ENCODE measurements around the gene LPGAT1.

DNA sequence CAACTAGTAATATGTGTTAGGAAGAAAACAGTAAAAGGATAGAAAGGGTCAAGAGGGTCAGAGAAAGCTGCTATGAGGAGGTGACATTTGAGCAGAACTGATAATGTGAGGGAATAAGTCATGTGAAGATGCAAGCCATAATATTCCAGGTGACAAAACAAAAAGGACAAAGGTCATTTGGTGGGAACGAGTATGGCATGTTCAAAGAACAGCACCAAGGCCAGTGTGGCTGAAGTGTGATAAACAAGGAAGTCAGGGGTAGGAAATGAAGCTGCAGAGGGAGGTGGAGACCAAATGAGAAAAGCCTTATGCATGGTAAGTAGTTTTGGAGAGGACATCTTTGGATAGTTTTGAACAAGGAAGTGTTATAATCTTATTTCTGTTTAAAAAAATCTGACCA, 46.7 kb downstream of the LPGAT1 start:
- TF ChIP-seq, protein P1, sequence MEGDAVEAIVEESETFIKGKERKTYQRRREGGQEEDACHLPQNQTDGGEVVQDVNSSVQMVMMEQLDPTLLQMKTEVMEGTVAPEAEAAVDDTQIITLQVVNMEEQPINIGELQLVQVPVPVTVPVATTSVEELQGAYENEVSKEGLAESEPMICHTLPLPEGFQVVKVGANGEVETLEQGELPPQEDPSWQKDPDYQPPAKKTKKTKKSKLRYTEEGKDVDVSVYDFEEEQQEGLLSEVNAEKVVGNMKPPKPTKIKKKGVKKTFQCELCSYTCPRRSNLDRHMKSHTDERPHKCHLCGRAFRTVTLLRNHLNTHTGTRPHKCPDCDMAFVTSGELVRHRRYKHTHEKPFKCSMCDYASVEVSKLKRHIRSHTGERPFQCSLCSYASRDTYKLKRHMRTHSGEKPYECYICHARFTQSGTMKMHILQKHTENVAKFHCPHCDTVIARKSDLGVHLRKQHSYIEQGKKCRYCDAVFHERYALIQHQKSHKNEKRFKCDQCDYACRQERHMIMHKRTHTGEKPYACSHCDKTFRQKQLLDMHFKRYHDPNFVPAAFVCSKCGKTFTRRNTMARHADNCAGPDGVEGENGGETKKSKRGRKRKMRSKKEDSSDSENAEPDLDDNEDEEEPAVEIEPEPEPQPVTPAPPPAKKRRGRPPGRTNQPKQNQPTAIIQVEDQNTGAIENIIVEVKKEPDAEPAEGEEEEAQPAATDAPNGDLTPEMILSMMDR (CRISPR knock-in tag; IDR thresholded peaks at IDR 0.05), result 0 out of 2 replicates have a peak, but pooled peaks have one; percentile 8
- TF ChIP-seq, protein P2, sequence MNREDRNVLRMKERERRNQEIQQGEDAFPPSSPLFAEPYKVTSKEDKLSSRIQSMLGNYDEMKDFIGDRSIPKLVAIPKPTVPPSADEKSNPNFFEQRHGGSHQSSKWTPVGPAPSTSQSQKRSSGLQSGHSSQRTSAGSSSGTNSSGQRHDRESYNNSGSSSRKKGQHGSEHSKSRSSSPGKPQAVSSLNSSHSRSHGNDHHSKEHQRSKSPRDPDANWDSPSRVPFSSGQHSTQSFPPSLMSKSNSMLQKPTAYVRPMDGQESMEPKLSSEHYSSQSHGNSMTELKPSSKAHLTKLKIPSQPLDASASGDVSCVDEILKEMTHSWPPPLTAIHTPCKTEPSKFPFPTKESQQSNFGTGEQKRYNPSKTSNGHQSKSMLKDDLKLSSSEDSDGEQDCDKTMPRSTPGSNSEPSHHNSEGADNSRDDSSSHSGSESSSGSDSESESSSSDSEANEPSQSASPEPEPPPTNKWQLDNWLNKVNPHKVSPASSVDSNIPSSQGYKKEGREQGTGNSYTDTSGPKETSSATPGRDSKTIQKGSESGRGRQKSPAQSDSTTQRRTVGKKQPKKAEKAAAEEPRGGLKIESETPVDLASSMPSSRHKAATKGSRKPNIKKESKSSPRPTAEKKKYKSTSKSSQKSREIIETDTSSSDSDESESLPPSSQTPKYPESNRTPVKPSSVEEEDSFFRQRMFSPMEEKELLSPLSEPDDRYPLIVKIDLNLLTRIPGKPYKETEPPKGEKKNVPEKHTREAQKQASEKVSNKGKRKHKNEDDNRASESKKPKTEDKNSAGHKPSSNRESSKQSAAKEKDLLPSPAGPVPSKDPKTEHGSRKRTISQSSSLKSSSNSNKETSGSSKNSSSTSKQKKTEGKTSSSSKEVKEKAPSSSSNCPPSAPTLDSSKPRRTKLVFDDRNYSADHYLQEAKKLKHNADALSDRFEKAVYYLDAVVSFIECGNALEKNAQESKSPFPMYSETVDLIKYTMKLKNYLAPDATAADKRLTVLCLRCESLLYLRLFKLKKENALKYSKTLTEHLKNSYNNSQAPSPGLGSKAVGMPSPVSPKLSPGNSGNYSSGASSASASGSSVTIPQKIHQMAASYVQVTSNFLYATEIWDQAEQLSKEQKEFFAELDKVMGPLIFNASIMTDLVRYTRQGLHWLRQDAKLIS (CRISPR knock-in tag; IDR thresholded peaks at IDR 0.05), result no peak

All from HepG2 (cell line).